HepG2 (cell line): Measurements from ENCODE around the gene SLC25A48. TPM values are rescaled to one million over a fixed set of nuclear protein-coding genes. Genes with fewer than 3 reads are reported as not detected.

ENCODE experiments used
- HNF1A ChIP-seq, 2 experiments: sonication (generic) in 1 of 2; formaldehyde crosslinking in 1 of 2; IDR thresholded peaks; 2 replicates each; pipeline versions ENCODE4 v1.4.0 to v1.6.1; 2016 to 2020; ENCODE audit warnings: borderline replicate concordance in 1 of 2, low read depth in 1 of 2, mild to moderate bottlenecking in 1 of 2, missing genetic modification reagents in 1 of 2
- HNF1B ChIP-seq: sonication (generic); formaldehyde crosslinking; IDR thresholded peaks from 2 replicates; pipeline ENCODE4 v1.5.1; 2020; ENCODE audit warnings: mild to moderate bottlenecking, moderate library complexity, missing genetic modification reagents
- POGK ChIP-seq: sonication (generic); formaldehyde crosslinking; conservative IDR thresholded peaks from 2 replicates; pipeline ENCODE4 v1.8.0; 2022; ENCODE audit warnings: mild to moderate bottlenecking, moderate library complexity, missing genetic modification reagents
- PPARG ChIP-seq: conservative IDR thresholded peaks from 2 replicates; pipeline ENCODE4 v1.6.1; 2016; ENCODE audit warnings: missing biosample characterization, missing genetic modification reagents
- SYNCRIP ChIP-seq: fragments of 200-400 bp; formaldehyde crosslinking; IDR thresholded peaks from 2 replicates; pipeline ENCODE4 v1.6.1; 2018; ENCODE audit warnings: mild to moderate bottlenecking, low read depth, low read length; ENCODE audit not compliant: insufficient read depth
- TAF1 ChIP-seq: sonication (generic); formaldehyde crosslinking; IDR thresholded peaks from 2 replicates; pipeline ENCODE4 v1.4.0; 2020; ENCODE audit warnings: missing genetic modification reagents
- XBP1 ChIP-seq: sonication (generic); formaldehyde crosslinking; IDR thresholded peaks from 2 replicates; pipeline ENCODE4 v1.5.0; 2020; ENCODE audit warnings: missing genetic modification reagents
- ZNF574 ChIP-seq: sonication (generic); formaldehyde crosslinking; IDR thresholded peaks from 2 replicates; pipeline ENCODE4 v1.4.0; 2020; ENCODE audit warnings: missing genetic modification reagents
- polyA plus RNA-seq, 8 experiments: library from polyadenylated mRNA; depleted of rRNA in 3 of 8; stranded (reverse) in 7 of 8; unstranded in 1 of 8; fragments of >200 nt; fragmentation: Illumina TruSeq in 4 of 8; extraction: Trizol in 4 of 8; gene quantifications; 2 replicates each; pipeline versions ENCODE4 v1.2.1 to v1.2.3, GENCODE V29; 2011 to 2016; ENCODE audit warnings: low read depth in 4 of 8, missing spikeins in 1 of 8, mixed read lengths in 1 of 8; ENCODE audit not compliant: insufficient read depth in 1 of 8
- total RNA-seq, 5 experiments: library from RNA; depleted of rRNA; stranded (reverse); fragments of >200 nt; fragmentation: Illumina TruSeq; extraction: Trizol; gene quantifications; 2 replicates each; pipeline ENCODE4 v1.2.3, GENCODE V29; 2016; ENCODE audit warnings: low read depth in 1 of 5
- TF ChIP-seq, protein P1 (sequence below): sonication (generic); formaldehyde crosslinking; IDR thresholded peaks from 2 replicates; pipeline ENCODE4 v1.5.1; 2020; ENCODE audit warnings: mild to moderate bottlenecking, missing genetic modification reagents
- TF ChIP-seq, protein P2 (sequence below): sonication (generic); formaldehyde crosslinking; IDR thresholded peaks from 2 replicates; pipeline ENCODE4 v1.5.0; 2020; ENCODE audit warnings: missing genetic modification reagents, mild to moderate bottlenecking, borderline replicate concordance

The SLC25A48 gene
- total and polyA plus RNA-seq, 2 of the 13 experiments (the other 11 are each of a cell fraction or from before 2014, with no cell fraction given): 0.17 to 4.5 TPM

- TF ChIP-seq HNF1B (CRISPR knock-in tag) (no peak), POGK (CRISPR knock-in tag) (peak; percentile 59; the same call in 1 of the 2 replicates), TAF1 (CRISPR knock-in tag) (peak; percentile 57), SYNCRIP (no peak), XBP1 (CRISPR knock-in tag) (no peak), HNF1A (IDR thresholded peaks at IDR 0.05; ENCODE audit: low read depth) (no peak), HNF1A (CRISPR knock-in tag; IDR thresholded peaks at IDR 0.05; ENCODE audit: borderline replicate concordance) (no peak), PPARG (CRISPR knock-in tag) (no peak), ZNF574 (peak; percentile 42; the same call in 1 of the 2 replicates)
- TF ChIP-seq, protein P1, sequence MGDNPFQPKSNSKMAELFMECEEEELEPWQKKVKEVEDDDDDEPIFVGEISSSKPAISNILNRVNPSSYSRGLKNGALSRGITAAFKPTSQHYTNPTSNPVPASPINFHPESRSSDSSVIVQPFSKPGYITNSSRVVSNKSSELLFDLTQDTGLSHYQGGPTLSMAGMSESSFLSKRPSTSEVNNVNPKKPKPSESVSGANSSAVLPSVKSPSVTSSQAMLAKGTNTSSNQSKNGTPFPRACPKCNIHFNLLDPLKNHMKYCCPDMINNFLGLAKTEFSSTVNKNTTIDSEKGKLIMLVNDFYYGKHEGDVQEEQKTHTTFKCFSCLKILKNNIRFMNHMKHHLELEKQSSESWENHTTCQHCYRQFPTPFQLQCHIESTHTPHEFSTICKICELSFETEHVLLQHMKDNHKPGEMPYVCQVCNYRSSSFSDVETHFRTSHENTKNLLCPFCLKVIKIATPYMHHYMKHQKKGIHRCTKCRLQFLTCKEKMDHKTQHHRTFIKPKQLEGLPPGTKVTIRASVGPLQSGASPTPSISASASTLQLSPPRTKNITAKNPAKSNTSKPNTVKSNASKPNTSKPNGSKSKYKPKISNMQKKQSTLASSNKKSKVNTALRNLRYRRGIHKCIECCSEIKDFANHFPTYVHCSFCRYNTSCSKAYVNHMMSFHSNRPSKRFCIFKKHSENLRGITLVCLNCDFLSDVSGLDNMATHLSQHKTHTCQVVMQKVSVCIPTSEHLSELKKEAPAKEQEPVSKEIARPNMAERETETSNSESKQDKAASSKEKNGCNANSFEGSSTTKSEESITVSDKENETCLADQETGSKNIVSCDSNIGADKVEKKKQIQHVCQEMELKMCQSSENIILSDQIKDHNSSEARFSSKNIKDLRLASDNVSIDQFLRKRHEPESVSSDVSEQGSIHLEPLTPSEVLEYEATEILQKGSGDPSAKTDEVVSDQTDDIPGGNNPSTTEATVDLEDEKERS: no peak
- TF ChIP-seq, protein P2, sequence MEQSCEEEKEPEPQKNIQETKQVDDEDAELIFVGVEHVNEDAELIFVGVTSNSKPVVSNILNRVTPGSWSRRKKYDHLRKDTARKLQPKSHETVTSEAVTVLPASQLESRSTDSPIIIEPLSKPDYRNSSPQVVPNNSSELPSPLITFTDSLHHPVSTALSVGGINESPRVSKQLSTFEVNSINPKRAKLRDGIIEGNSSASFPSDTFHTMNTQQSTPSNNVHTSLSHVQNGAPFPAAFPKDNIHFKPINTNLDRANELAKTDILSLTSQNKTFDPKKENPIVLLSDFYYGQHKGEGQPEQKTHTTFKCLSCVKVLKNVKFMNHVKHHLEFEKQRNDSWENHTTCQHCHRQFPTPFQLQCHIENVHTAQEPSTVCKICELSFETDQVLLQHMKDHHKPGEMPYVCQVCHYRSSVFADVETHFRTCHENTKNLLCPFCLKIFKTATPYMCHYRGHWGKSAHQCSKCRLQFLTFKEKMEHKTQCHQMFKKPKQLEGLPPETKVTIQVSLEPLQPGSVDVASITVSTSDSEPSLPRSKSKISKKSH: no peak
Measured at GRCh38 chr5:135930029-135930948, 95.8 kb downstream of the SLC25A48 start (continued).
